ENCODE measurements around the gene SPATA20. TPM values are rescaled to one million over a fixed set of nuclear protein-coding genes. Genes with fewer than 3 reads are reported as not detected.

Gene SPATA20
- total RNA-seq, 1 donor from 2014 or later, result 52.3 TPM

DNA sequence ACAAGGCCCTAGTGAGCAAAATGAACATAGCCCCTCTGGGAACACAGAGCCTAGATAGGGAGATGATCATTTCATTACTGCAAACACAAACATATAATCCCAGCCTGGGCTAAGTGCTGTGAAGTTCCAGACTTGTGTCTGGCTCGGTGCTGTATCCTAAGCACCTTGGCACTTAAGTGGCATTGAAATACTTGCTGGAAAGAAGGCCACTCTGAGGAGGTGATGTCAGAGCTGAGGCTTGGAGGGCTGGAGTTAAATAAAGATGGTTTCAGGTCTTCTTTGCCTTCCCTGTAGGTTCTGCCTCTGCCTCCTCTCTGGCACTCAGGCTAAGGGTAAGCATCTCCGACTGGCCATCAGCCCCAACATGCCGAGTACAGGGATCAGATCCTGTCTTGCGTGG, 11.1 kb downstream of the SPATA20 start:
- DNase-seq (no peak), ATAC-seq (ENCODE audit: low read depth) (no peak)
- H3K27me3 Mint-ChIP-seq, result peaks cover 16% of the 10 kb centered on the region
- CTCF ChIA-PET, result no interaction called here
- H3K9me3 Mint-ChIP-seq, result no peaks in the 10 kb centered on the region
- H3K36me3 Mint-ChIP-seq (ENCODE audit: low read depth), result peaks cover 12% of the 10 kb centered on the region
- POLR2A ChIA-PET, result interaction anchor here (1.2 kb wide), 1 partner anchor 9 kb away, joined by 3 read pairs; no protein-coding TSS in a partner anchor
- H3K4me3 Mint-ChIP-seq, result peak overlapping the region; percentile 84
- TF ChIP-seq, protein P1, sequence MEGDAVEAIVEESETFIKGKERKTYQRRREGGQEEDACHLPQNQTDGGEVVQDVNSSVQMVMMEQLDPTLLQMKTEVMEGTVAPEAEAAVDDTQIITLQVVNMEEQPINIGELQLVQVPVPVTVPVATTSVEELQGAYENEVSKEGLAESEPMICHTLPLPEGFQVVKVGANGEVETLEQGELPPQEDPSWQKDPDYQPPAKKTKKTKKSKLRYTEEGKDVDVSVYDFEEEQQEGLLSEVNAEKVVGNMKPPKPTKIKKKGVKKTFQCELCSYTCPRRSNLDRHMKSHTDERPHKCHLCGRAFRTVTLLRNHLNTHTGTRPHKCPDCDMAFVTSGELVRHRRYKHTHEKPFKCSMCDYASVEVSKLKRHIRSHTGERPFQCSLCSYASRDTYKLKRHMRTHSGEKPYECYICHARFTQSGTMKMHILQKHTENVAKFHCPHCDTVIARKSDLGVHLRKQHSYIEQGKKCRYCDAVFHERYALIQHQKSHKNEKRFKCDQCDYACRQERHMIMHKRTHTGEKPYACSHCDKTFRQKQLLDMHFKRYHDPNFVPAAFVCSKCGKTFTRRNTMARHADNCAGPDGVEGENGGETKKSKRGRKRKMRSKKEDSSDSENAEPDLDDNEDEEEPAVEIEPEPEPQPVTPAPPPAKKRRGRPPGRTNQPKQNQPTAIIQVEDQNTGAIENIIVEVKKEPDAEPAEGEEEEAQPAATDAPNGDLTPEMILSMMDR (IDR thresholded peaks at IDR 0.05), result no peak
- H3K4me1 Mint-ChIP-seq, result peaks cover 26% of the 10 kb centered on the region
- no peak overlapping the region for H3K27ac Mint-ChIP-seq
- intact Hi-C loops (cut with micrococcal nuclease), result no loop called here

DNA sequence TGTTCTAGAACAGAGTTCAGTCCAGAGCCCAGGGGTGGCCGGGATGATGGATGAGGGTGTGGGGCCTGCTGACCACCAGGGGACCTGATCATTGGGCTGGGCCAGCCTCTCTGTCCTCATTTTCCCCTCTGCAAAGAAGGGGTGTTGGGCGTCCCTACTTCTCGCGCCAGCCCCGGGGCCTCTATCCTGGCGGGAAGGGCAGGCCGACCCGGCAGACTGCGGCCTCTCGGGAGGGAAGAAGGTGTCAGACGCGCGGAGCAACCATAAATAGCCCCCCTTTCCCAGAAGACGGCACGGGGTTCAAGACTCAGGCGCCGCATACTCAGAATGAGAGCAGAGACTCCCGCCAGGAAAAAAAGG, 11.6 kb downstream of the SPATA20 start:
- Mint-ChIP-seq H3K27ac (no peak overlapping the region), H3K36me3 (ENCODE audit: low read depth) (peaks cover 12% of the 10 kb centered on the region), H3K9me3 (no peaks in the 10 kb centered on the region), H3K4me1 (peaks cover 26% of the 10 kb centered on the region), H3K4me3 (peak overlapping the region; percentile 84), H3K27me3 (peaks cover 21% of the 10 kb centered on the region)
- DNase-seq (no peak), ATAC-seq (ENCODE audit: low read depth) (no peak)
- TF ChIP-seq, protein P1 (IDR thresholded peaks at IDR 0.05), result no peak
- intact Hi-C loops (cut with micrococcal nuclease), result no loop called here
- ChIA-PET POLR2A (no interaction called here), CTCF (no interaction called here)

DNA sequence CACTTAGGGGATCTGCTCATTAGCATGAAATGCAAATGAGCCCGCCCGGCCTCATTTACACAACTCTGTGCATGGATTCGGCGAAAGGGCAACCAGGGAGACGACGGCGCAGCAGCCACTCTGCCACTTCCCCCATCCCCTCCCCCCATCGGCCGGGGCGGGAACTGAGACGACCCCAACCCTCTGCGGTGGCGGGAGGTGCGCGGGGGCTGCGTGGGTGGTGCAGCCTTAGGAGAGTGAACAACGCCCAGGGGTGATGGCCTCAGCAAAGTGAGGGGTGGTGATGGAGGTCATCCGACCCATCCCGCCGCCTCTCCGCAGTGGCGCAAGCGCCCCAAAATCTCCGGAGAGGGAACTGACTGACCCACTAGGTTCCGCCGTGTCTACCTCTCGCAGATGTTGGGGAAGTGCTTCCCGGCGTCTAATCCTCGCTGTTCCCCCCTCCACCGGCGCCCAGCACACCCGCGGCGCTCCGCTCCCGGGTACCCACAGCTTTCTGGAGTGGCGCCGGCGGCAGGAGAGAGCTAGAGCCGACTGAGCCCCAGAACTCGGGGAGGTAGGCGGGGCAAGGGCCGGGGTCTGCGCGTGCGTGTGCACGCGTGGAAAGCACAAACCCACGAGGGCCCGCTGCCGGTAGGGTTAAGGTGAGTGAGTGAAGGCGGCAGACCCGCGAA, 12.1 kb downstream of the SPATA20 start:
- peaks cover 12% of the 10 kb centered on the region for H3K36me3 Mint-ChIP-seq (ENCODE audit: low read depth)
- DNase-seq (no peak), ATAC-seq (ENCODE audit: low read depth) (no peak)
- peaks cover 26% of the 10 kb centered on the region for H3K27me3 Mint-ChIP-seq
- TF ChIP-seq, protein P1 (IDR thresholded peaks at IDR 0.05), result no peak
- H3K9me3 Mint-ChIP-seq, result no peaks in the 10 kb centered on the region
- no peak overlapping the region for H3K27ac Mint-ChIP-seq
- peak overlapping the region; percentile 84 for H3K4me3 Mint-ChIP-seq
- ChIA-PET POLR2A (interaction anchor here (1.5 to 2.7 kb wide), 2 partner anchors 10 to 307 kb away, joined by 3 to 8 read pairs; partner anchors contain the start of gene TOB1), CTCF (interaction anchor here (0.6 to 1.6 kb wide), 3 partner anchors 8 to 16 kb away, joined by 3 to 6 read pairs (median 4); partner anchors contain the start of gene SPATA20)
- H3K4me1 Mint-ChIP-seq, result peaks cover 26% of the 10 kb centered on the region
- intact Hi-C loops (cut with micrococcal nuclease), result no loop called here

DNA sequence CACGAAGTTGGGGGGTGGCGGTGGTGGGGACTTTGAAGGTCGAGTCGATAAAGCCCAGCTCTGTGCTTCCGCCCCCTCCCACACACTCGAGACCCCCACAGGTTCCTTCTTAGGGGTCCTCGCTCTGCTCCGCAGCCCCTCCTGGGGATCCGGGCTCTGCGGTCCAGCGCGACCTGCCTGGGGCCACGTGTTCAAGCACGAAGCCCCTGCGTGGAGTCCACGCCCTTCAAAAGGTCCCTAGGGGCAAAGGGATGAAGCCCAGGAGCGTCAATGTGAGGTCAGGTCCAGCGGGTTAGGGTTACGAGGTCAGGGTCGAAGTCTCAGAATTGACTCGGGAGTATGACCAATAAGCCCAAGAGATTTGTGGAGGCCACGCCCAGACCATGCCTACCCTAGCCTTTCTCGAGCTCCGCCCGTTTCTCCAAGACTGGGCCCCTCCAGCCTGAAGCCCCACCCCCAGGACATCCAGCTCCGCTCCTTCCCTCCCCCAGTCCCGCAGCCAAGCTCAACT, 12.8 kb downstream of the SPATA20 start:
- DNase-seq, result no peak

More for the DNA sequence above, 12.8 kb downstream of the SPATA20 start:
- peaks cover 26% of the 10 kb centered on the region for H3K4me1 Mint-ChIP-seq
- no peaks in the 10 kb centered on the region for H3K9me3 Mint-ChIP-seq
- H3K27ac Mint-ChIP-seq, result no peak overlapping the region
- H3K36me3 Mint-ChIP-seq (ENCODE audit: low read depth), result peaks cover 10% of the 10 kb centered on the region
- peaks cover 33% of the 10 kb centered on the region for H3K27me3 Mint-ChIP-seq
- ATAC-seq (ENCODE audit: low read depth), result peak; percentile 49
- POLR2A ChIA-PET, result interaction anchor here (0.5 to 2.7 kb wide), 4 partner anchors 9 to 306 kb away, joined by 3 to 8 read pairs (median 6); partner anchors contain the start of gene TOB1
- TF ChIP-seq, protein P1 (IDR thresholded peaks at IDR 0.05), result no peak
- CTCF ChIA-PET, result interaction anchor here (1.3 to 2.3 kb wide), 3 partner anchors 9 to 17 kb away, joined by 4 to 6 read pairs (median 6); partner anchors contain the start of gene SPATA20
- intact Hi-C loops (cut with micrococcal nuclease), result loop anchor here (1.0 to 5.0 kb wide), 4 partner anchors 12 to 81 kb away; partner anchors contain the start of genes RSAD1 and SPATA20
- H3K4me3 Mint-ChIP-seq, result peak overlapping the region; percentile 84
